K562 (cell line): ENCODE measurements around the gene OLAH. TPM values are rescaled to one million over a fixed set of nuclear protein-coding genes. Genes with fewer than 3 reads are reported as not detected.

ENCODE experiments used
- BMI1 ChIP-seq: fragments of 150-350 bp; IDR thresholded peaks from 2 replicates; pipeline ENCODE4 v1.6.1; 2014; ENCODE audit warnings: low read length
- ELF2 ChIP-seq: fragments of 250-450 bp; sonication (Bioruptor Pico); IDR thresholded peaks from 2 replicates; pipeline ENCODE4 v1.5.0; 2021; ENCODE audit warnings: mild to moderate bottlenecking
- GABPA ChIP-seq: fragments of 200-800 bp; sonication (Bioruptor generic); conservative IDR thresholded peaks from 2 replicates; pipeline ENCODE4 v1.6.1; 2016; ENCODE audit warnings: low read depth, missing genetic modification characterization, missing compliant biosample characterization
- GMEB1 ChIP-seq: fragments of 250-450 bp; sonication (Bioruptor Pico); IDR thresholded peaks from 2 replicates; pipeline ENCODE4 v1.4.0; 2020; ENCODE audit warnings: mild to moderate bottlenecking
- HDAC1 ChIP-seq, 2 experiments: fragments of 450-650 bp; IDR thresholded peaks; 2 replicates each; pipeline ENCODE4 v1.6.1; 2016 to 2017; ENCODE audit warnings: inconsistent platforms in 1 of 2, mild to moderate bottlenecking in 1 of 2, moderate library complexity in 1 of 2
- JUN ChIP-seq, 2 experiments: sonication (generic) in 1 of 2; formaldehyde crosslinking in 1 of 2; IDR thresholded peaks; 2 replicates each; pipeline versions ENCODE4 v1.6.1 to v1.8.0; 2012 to 2022; ENCODE audit warnings: borderline replicate concordance in 2 of 2, mild to moderate bottlenecking in 2 of 2, improper control_type of control experiment in 1 of 2, low read depth in 1 of 2, low read length in 1 of 2, missing genetic modification reagents in 1 of 2
- KAT7 ChIP-seq: sonication (generic); formaldehyde crosslinking; IDR thresholded peaks from 2 replicates; pipeline ENCODE4 v1.8.0; 2022; ENCODE audit warnings: missing genetic modification reagents, mild to moderate bottlenecking, borderline replicate concordance
- MTA1 ChIP-seq: fragments of 450-650 bp; IDR thresholded peaks from 2 replicates; pipeline ENCODE4 v1.6.1; 2017; ENCODE audit warnings: borderline replicate concordance
- NFIX ChIP-seq: fragments of 250-450 bp; sonication (Bioruptor Pico); IDR thresholded peaks from 2 replicates; pipeline ENCODE4 v1.4.0; 2020; ENCODE audit warnings: low read depth, mild to moderate bottlenecking, moderate library complexity
- PML ChIP-seq: IDR thresholded peaks from 2 replicates; pipeline ENCODE4 v1.6.1; 2012; ENCODE audit warnings: low read length, inconsistent platforms
- RAD21 ChIP-seq, 2 experiments: fragments of 250-450 bp in 1 of 2; fragments of 450-650 bp in 1 of 2; sonication (Bioruptor Pico) in 1 of 2; formaldehyde crosslinking in 1 of 2; IDR thresholded peaks in 1 of 2; conservative IDR thresholded peaks in 1 of 2; 2 replicates each; pipeline versions ENCODE4 v1.4.0 to v1.8.0; 2020 to 2022; ENCODE audit warnings: mild to moderate bottlenecking in 2 of 2, moderate library complexity in 1 of 2
- RCOR1 ChIP-seq, 2 experiments: IDR thresholded peaks; 2 replicates each; pipeline ENCODE4 v1.6.1; 2012; ENCODE audit warnings: low read depth in 2 of 2, low read length in 2 of 2, borderline replicate concordance in 1 of 2, improper control_type of control experiment in 1 of 2
- SAFB2 ChIP-seq: fragments of 200-400 bp; formaldehyde crosslinking; IDR thresholded peaks from 2 replicates; pipeline ENCODE4 v1.6.1; 2018; ENCODE audit warnings: borderline replicate concordance, low read length, low read depth, moderate library complexity; ENCODE audit not compliant: severe bottlenecking
- SMAD1 ChIP-seq: fragments of 150-350 bp; IDR thresholded peaks from 2 replicates; pipeline ENCODE4 v1.6.1; 2014; ENCODE audit warnings: low read length, low read depth; ENCODE audit not compliant: partially characterized antibody
- SPI1 ChIP-seq: IDR thresholded peaks from 2 replicates; pipeline ENCODE4 v1.6.1; 2011; ENCODE audit warnings: low read depth, low read length, control low read depth, borderline replicate concordance
- TSC22D4 ChIP-seq: fragments of 450-650 bp; IDR thresholded peaks from 2 replicates; pipeline ENCODE4 v1.6.1; 2016; ENCODE audit warnings: missing genetic modification characterization, missing biosample characterization, control low read depth
- ZNF507 ChIP-seq: conservative IDR thresholded peaks from 2 replicates; pipeline ENCODE4 v1.6.1; 2017; ENCODE audit warnings: missing genetic modification characterization, missing compliant biosample characterization
- ZNF707 ChIP-seq: fragments of 250-450 bp; sonication (Bioruptor Pico); conservative IDR thresholded peaks from 2 replicates; pipeline ENCODE4 v1.8.0; 2022; ENCODE audit warnings: inconsistent platforms, mild to moderate bottlenecking, moderate library complexity
- polyA plus RNA-seq, 8 experiments: library from polyadenylated mRNA; depleted of rRNA in 4 of 8; stranded (reverse) in 5 of 8; unstranded in 3 of 8; fragments of >200 nt; fragmentation: Nextera tagmentation in 2 of 8; fragmentation: Illumina TruSeq in 1 of 8; extraction: Ambion mirVana in 2 of 8; extraction: Trizol in 1 of 8; gene quantifications; 2 replicates each; pipeline versions ENCODE4 v1.2.1 to v1.2.3, GENCODE V29; 2011 to 2014; ENCODE audit warnings: inconsistent platforms in 1 of 8, missing spikeins in 1 of 8
- total RNA-seq, 7 experiments: library from RNA; depleted of rRNA in 6 of 7; stranded (reverse); fragments of >200 nt in 6 of 7; fragmentation: Illumina TruSeq in 2 of 7; extraction: Trizol in 2 of 7; gene quantifications; 2 replicates each; pipeline versions ENCODE4 v1.2.1 to v1.2.3, GENCODE V29; 2011 to 2021; ENCODE audit warnings: low replicate concordance in 1 of 7
- TF ChIP-seq, protein P1 (sequence below): fragments of 450-650 bp; IDR thresholded peaks from 2 replicates; pipeline ENCODE4 v1.6.1; 2016; ENCODE audit warnings: borderline replicate concordance
- TF ChIP-seq, protein P2 (sequence below): fragments of 250-450 bp; sonication (Bioruptor Pico); IDR thresholded peaks from 2 replicates; pipeline ENCODE4 v1.5.0; 2020; ENCODE audit warnings: mild to moderate bottlenecking, borderline replicate concordance

The OLAH gene
- total and polyA plus RNA-seq, 9 of the 15 experiments (the other 6 are each of a cell fraction or from before 2014, with no cell fraction given): 0.11 to 0.45 (median 0.18) TPM; not detected in 3

DNA sequence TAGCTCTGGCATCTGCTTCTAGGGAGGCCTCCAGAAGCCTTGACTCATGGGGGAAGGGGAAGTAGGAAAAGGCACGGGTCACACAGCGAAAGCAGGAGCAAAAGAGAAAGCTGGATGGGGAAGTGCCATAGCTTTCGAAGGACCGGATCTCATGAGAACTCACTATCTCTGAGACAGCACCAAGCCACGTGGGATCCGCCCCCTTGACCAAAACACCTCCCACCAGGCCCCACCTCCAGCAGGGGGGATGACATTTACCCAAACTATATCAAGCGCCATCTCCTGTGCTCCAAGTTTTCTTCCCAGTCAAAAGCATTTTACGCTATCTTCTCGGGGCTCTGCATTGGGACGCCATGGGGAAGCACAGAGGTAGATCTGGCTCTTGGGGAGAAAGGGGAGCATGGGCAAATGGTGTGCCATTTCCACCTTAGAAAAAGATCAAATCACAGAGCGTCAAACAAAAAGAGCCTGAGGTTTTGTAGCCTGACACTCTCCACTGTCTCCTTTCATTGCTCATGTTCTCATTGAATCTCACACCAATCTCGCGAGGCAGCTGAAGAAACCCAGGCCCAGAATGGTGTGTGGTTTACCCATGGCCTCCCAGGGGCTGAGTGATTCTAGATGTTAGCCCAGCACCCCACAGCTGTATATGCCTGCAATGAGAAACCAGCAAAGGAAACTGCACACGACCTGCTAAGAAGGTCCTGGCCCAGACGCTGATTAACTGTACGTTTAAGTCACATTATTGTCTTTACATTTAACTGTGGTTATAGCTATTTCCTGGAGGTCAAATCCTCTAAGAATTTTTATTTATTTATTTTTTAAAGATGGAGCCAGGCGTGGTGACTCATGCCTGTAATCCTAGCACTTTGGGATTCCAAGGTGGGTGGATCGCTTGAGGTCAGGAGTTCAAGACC, 8.1 kb upstream of the OLAH start (continued):
- TF ChIP-seq, protein P1, sequence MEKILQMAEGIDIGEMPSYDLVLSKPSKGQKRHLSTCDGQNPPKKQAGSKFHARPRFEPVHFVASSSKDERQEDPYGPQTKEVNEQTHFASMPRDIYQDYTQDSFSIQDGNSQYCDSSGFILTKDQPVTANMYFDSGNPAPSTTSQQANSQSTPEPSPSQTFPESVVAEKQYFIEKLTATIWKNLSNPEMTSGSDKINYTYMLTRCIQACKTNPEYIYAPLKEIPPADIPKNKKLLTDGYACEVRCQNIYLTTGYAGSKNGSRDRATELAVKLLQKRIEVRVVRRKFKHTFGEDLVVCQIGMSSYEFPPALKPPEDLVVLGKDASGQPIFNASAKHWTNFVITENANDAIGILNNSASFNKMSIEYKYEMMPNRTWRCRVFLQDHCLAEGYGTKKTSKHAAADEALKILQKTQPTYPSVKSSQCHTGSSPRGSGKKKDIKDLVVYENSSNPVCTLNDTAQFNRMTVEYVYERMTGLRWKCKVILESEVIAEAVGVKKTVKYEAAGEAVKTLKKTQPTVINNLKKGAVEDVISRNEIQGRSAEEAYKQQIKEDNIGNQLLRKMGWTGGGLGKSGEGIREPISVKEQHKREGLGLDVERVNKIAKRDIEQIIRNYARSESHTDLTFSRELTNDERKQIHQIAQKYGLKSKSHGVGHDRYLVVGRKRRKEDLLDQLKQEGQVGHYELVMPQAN: peak; percentile 15; the same call in 1 of the 2 replicates
- TF ChIP-seq GMEB1 (no peak), SMAD1 (no peak), NFIX (no peak), SAFB2 (no peak), ELF2 (CRISPR knock-in tag) (0 out of 2 replicates have a peak, but pooled peaks have one; percentile 14), ZNF707 (CRISPR knock-in tag) (no peak), HDAC1 (IDR thresholded peaks at IDR 0.05) (0 out of 4 replicates have a peak, but pooled peaks of 1 of the 2 experiments have one; percentile 29), PML (no peak), MTA1 (0 out of 2 replicates have a peak, but pooled peaks have one; percentile 23), GABPA (tag) (0 out of 2 replicates have a peak, but pooled peaks have one; percentile 11), RCOR1 (IDR thresholded peaks at IDR 0.05; ENCODE audit: borderline replicate concordance in 1 of 2, low read depth in 2 of 2, low read length in 2 of 2) (no peak), RAD21 (CRISPR knock-in tag; conservative IDR thresholded peaks at IDR 0.05 in 1 of 2, IDR thresholded peaks at IDR 0.05 in 1 of 2) (peak; percentile 18 to 27; a peak in 1 of 4 replicates), SPI1 (peak; percentile 91; the same call in 1 of the 2 replicates), KAT7 (CRISPR knock-in tag) (no peak), JUN (IDR thresholded peaks at IDR 0.05; ENCODE audit: borderline replicate concordance, low read depth, low read length) (no peak), JUN (CRISPR knock-in tag; IDR thresholded peaks at IDR 0.05; ENCODE audit: borderline replicate concordance) (no peak), ZNF507 (tag) (no peak), TSC22D4 (tag) (no peak), BMI1 (no peak)
- TF ChIP-seq, protein P2, sequence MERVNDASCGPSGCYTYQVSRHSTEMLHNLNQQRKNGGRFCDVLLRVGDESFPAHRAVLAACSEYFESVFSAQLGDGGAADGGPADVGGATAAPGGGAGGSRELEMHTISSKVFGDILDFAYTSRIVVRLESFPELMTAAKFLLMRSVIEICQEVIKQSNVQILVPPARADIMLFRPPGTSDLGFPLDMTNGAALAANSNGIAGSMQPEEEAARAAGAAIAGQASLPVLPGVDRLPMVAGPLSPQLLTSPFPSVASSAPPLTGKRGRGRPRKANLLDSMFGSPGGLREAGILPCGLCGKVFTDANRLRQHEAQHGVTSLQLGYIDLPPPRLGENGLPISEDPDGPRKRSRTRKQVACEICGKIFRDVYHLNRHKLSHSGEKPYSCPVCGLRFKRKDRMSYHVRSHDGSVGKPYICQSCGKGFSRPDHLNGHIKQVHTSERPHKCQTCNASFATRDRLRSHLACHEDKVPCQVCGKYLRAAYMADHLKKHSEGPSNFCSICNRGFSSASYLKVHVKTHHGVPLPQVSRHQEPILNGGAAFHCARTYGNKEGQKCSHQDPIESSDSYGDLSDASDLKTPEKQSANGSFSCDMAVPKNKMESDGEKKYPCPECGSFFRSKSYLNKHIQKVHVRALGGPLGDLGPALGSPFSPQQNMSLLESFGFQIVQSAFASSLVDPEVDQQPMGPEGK (CRISPR knock-in tag): no peak
